A549 (cell line): Measurements from ENCODE around the gene CENPM. TPM values are rescaled to one million over a fixed set of nuclear protein-coding genes. Genes with fewer than 3 reads are reported as not detected.

ENCODE experiments used
- ATAC-seq, 2 experiments: fragments of 200-7000 bp in 1 of 2; fragments of >200 bp in 1 of 2; cut with Nextera tagmentation in 1 of 2; cut with Tn5 transposase in 1 of 2; 3 replicates each; pipeline versions ENCODE4 v1.8.0 to v1.9.1; 2018 to 2020; ENCODE audit warnings: mild to moderate bottlenecking in 1 of 2, moderate library complexity in 1 of 2
- CTCF ChIA-PET: fragments of 300-600 bp; sonication (Branson Sonifier 250); formaldehyde crosslinking; extraction: SDS; loops from one replicate; lab custom pipeline; 2021; ENCODE audit warnings: antibody characterized with exemption, inconsistent platforms; lab: Yijun Ruan, JAX
- POLR2A ChIA-PET: fragments of 350-600 bp; formaldehyde crosslinking; extraction: SDS; loops from one replicate; lab custom pipeline; 2021; ENCODE audit warnings: antibody characterized with exemption, inconsistent platforms; lab: Yijun Ruan, JAX
- DNase-seq, 2 experiments: peaks; one replicate each; pipeline versions ENCODE4 v3.0.0 to v3.0.0-alpha.2; 2011 to 2016; ENCODE audit warnings: low read depth in 1 of 2, low spot score in 1 of 2
- FAIRE-seq: peaks from 2 replicates; lab custom pipeline; 2011; peaks lifted over from hg19 to GRCh38; lab: Jason Lieb, UNC
- H3K27ac ChIP-seq, 2 experiments: fragments of >200 bp; sonication (Bioruptor Twin); formaldehyde crosslinking; 3 replicates each; pipeline ENCODE4 v1.5.1; 2016 to 2017
- H3K4me1 ChIP-seq: fragments of >200 bp; sonication (Bioruptor Twin); formaldehyde crosslinking; 3 replicates; pipeline ENCODE4 v1.6.1; 2016
- H3K4me2 ChIP-seq: fragments of >200 bp; sonication (Bioruptor Twin); formaldehyde crosslinking; 3 replicates; pipeline ENCODE4 v1.6.1; 2016
- H3K4me3 ChIP-seq: fragments of >200 bp; sonication (Bioruptor Twin); formaldehyde crosslinking; 3 replicates; pipeline ENCODE4 v1.5.1; 2016
- H3K9me3 ChIP-seq: fragments of >200 bp; sonication (Bioruptor Twin); formaldehyde crosslinking; 3 replicates; pipeline ENCODE4 v1.6.1; 2016
- CBX8 ChIP-seq: fragments of 200-600 bp; sonication (generic); IDR thresholded peaks from 2 replicates; pipeline ENCODE4 v1.6.1; 2016
- CEBPB ChIP-seq, 2 experiments: fragments of >200 bp in 1 of 2; sonication (Bioruptor Twin) in 1 of 2; formaldehyde crosslinking in 1 of 2; IDR thresholded peaks; 2 replicates each; pipeline ENCODE4 v1.6.1; 2012 to 2016
- EHF ChIP-seq: fragments of 250-450 bp; sonication (Bioruptor Pico); IDR thresholded peaks from 2 replicates; pipeline ENCODE4 v1.5.0; 2020; ENCODE audit warnings: mild to moderate bottlenecking
- EHMT2 ChIP-seq: fragments of 200-600 bp; sonication (generic); IDR thresholded peaks from 2 replicates; pipeline ENCODE4 v1.6.1; 2016; ENCODE audit warnings: antibody characterized with exemption, low read depth, mild to moderate bottlenecking, moderate library complexity
- ESRRA ChIP-seq: fragments of 150-350 bp; IDR thresholded peaks from 2 replicates; pipeline ENCODE4 v1.6.1; 2014; ENCODE audit warnings: mild to moderate bottlenecking, low read length, borderline replicate concordance
- FOSL2 ChIP-seq, 2 experiments: fragments of 450-650 bp in 1 of 2; fragments of >200 bp in 1 of 2; sonication (Bioruptor Twin) in 1 of 2; formaldehyde crosslinking; IDR thresholded peaks; 2 replicates each; pipeline versions ENCODE4 v1.5.0 to v1.6.1; 2016 to 2020; ENCODE audit warnings: mild to moderate bottlenecking in 1 of 2, moderate library complexity in 1 of 2
- FOXS1 ChIP-seq: fragments of 250-450 bp; sonication (Bioruptor Pico); IDR thresholded peaks from 2 replicates; pipeline ENCODE4 v1.5.0; 2020; ENCODE audit warnings: mild to moderate bottlenecking, moderate library complexity
- HDAC2 ChIP-seq: fragments of 200-600 bp; sonication (generic); IDR thresholded peaks from 2 replicates; pipeline ENCODE4 v1.6.1; 2016
- HEYL ChIP-seq: fragments of 250-450 bp; sonication (Bioruptor Pico); IDR thresholded peaks from 2 replicates; pipeline ENCODE4 v1.8.0; 2021; ENCODE audit warnings: mild to moderate bottlenecking, moderate library complexity
- JUN ChIP-seq, 2 experiments: fragments of >200 bp; sonication (Bioruptor Twin); formaldehyde crosslinking; IDR thresholded peaks; 2 replicates in 1 of 2; 3 replicates in 1 of 2; pipeline ENCODE4 v1.6.1; 2016 to 2017
- KDM1A ChIP-seq: fragments of 200-600 bp; sonication (generic); IDR thresholded peaks from 2 replicates; pipeline ENCODE4 v1.6.1; 2016; ENCODE audit warnings: low read depth, mild to moderate bottlenecking
- MAZ ChIP-seq: fragments of 150-350 bp; IDR thresholded peaks from 2 replicates; pipeline ENCODE4 v1.6.1; 2014; ENCODE audit warnings: antibody characterized with exemption, low read depth, low read length, borderline replicate concordance
- NPAS2 ChIP-seq: fragments of 250-450 bp; sonication (Bioruptor Pico); IDR thresholded peaks from 2 replicates; pipeline ENCODE4 v1.8.0; 2022; ENCODE audit warnings: mild to moderate bottlenecking, moderate library complexity, borderline replicate concordance
- NR3C1 ChIP-seq: fragments of >200 bp; sonication (Bioruptor Twin); formaldehyde crosslinking; IDR thresholded peaks from 3 replicates; pipeline ENCODE4 v1.6.1; 2017
- POLR2A ChIP-seq: IDR thresholded peaks from 2 replicates; pipeline ENCODE4 v1.6.1; 2012; ENCODE audit warnings: mild to moderate bottlenecking, low read length
- RAD21 ChIP-seq, 2 experiments: fragments of >200 bp in 1 of 2; sonication (Bioruptor Twin) in 1 of 2; formaldehyde crosslinking in 1 of 2; IDR thresholded peaks in 1 of 2; conservative IDR thresholded peaks in 1 of 2; 2 replicates in 1 of 2; 3 replicates in 1 of 2; pipeline ENCODE4 v1.6.1; 2012 to 2018; ENCODE audit warnings: inconsistent platforms in 1 of 2
- RCOR1 ChIP-seq: fragments of 150-350 bp; IDR thresholded peaks from 2 replicates; pipeline ENCODE4 v1.6.1; 2014; ENCODE audit warnings: antibody characterized with exemption, low read length, low read depth
- RFX5 ChIP-seq: fragments of 450-650 bp; IDR thresholded peaks from 2 replicates; pipeline ENCODE4 v1.7.1; 2014; ENCODE audit warnings: antibody characterized with exemption, mild to moderate bottlenecking, moderate library complexity
- RNF2 ChIP-seq: fragments of 200-600 bp; sonication (generic); IDR thresholded peaks from 2 replicates; pipeline ENCODE4 v1.6.1; 2016; ENCODE audit warnings: low read depth, mild to moderate bottlenecking, antibody characterized with exemption, moderate library complexity, borderline replicate concordance
- SREBF2 ChIP-seq: fragments of 450-650 bp; IDR thresholded peaks from 2 replicates; pipeline ENCODE4 v1.6.1; 2014; ENCODE audit warnings: mild to moderate bottlenecking, moderate library complexity
- ZNF302 ChIP-seq: fragments of 250-450 bp; sonication (Bioruptor Pico); IDR thresholded peaks from 2 replicates; pipeline ENCODE4 v1.9.0; 2021; ENCODE audit warnings: inconsistent platforms, mild to moderate bottlenecking, moderate library complexity
- ZSCAN20 ChIP-seq: fragments of 250-450 bp; sonication (Bioruptor Pico); IDR thresholded peaks from 2 replicates; pipeline ENCODE4 v1.8.0; 2022; ENCODE audit warnings: mild to moderate bottlenecking, moderate library complexity
- WGBS: methylation state at CpG from one replicate; pipeline ENCODE4 v1.1.6; 2017; ENCODE audit errors: missing lambda C conversion rate; 5-methylcytosine and 5-hydroxymethylcytosine counted together
- polyA plus RNA-seq, 4 experiments: library from polyadenylated mRNA; depleted of rRNA in 3 of 4; stranded (reverse); fragments of >200 nt; fragmentation: RNase III in 1 of 4; extraction: RNeasy Plus Mini Kit Qiagen cat#74134 plus additional on column Dnase treatment in 1 of 4; gene quantifications; 2 replicates in 3 of 4; 3 replicates in 1 of 4; pipeline ENCODE4 v1.2.3, GENCODE V29; 2011 to 2017
- TF ChIP-seq, protein P1 (sequence below): fragments of >200 bp; sonication (Bioruptor Twin); formaldehyde crosslinking; IDR thresholded peaks from 3 replicates; pipeline ENCODE4 v1.5.1; 2016
- TF ChIP-seq, protein P2 (sequence below): fragments of >200 bp; sonication (Bioruptor Twin); formaldehyde crosslinking; IDR thresholded peaks from 3 replicates; pipeline ENCODE4 v1.6.1; 2016
- TF ChIP-seq, protein P3 (sequence below): IDR thresholded peaks from 2 replicates; pipeline ENCODE4 v1.6.1; 2012
- TF ChIP-seq, protein P4 (sequence below): fragments of 150-350 bp; IDR thresholded peaks from 2 replicates; pipeline ENCODE4 v1.6.1; 2014; ENCODE audit warnings: low read depth, mild to moderate bottlenecking, low read length

Gene CENPM
- polyA plus RNA-seq, 2 of the 4 experiments (the other 2 are of a cell fraction): 22.3 to 40.1 TPM

DNA sequence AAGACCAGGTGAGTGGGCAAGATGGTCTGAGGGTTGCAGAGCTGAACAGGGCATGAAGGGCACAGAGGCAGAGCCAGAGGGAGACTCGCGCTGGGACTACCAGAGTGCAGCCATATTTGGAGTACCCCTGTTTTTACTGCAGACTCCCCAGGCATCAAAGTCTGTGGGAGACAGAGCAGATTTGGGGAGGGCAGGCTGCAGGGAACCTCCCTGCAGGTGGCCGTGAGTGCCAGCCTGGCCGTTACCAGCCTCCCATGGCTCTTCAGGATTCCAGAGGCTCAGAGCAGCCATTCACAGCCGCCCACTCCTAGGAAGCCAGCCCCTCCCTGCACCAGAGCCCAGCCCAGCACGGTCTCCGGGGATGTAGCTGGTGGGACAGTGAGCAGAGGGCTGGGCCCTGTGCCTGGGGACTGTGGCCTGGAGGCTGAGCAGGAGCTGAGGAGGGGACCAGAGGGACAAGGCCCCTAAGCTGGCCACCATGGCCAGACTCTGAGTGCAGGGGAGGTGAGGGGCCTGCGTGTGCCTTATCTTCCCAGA, 22.2 kb upstream of the CENPM start, which contains the start of gene SEPTIN3:
SEPTIN3 (plus strand) TSS at position 334 of the 537 bp plus-strand sequence. CDS start 2,050 bp downstream, outside the sequence.
- H3K4me2 ChIP-seq: no peak within 1 kb of the TSS
- DNase-seq: no peak
- H3K9me3 ChIP-seq: no peaks in the 10 kb centered on the region
- CTCF ChIA-PET: interaction anchor here (1.0 kb wide), 2 partner anchors 10 to 12 kb away, joined by 3 read pairs; no protein-coding TSS in a partner anchor
- H3K4me3 ChIP-seq: no peak within 1 kb of the TSS
- no peaks in the 10 kb centered on the region for H3K4me1 ChIP-seq
- TF ChIP-seq, protein P1, sequence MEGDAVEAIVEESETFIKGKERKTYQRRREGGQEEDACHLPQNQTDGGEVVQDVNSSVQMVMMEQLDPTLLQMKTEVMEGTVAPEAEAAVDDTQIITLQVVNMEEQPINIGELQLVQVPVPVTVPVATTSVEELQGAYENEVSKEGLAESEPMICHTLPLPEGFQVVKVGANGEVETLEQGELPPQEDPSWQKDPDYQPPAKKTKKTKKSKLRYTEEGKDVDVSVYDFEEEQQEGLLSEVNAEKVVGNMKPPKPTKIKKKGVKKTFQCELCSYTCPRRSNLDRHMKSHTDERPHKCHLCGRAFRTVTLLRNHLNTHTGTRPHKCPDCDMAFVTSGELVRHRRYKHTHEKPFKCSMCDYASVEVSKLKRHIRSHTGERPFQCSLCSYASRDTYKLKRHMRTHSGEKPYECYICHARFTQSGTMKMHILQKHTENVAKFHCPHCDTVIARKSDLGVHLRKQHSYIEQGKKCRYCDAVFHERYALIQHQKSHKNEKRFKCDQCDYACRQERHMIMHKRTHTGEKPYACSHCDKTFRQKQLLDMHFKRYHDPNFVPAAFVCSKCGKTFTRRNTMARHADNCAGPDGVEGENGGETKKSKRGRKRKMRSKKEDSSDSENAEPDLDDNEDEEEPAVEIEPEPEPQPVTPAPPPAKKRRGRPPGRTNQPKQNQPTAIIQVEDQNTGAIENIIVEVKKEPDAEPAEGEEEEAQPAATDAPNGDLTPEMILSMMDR: no peak
- TF ChIP-seq ZNF302 (no peak), SREBF2 (no peak), NPAS2 (CRISPR knock-in tag) (no peak), RFX5 (no peak), RCOR1 (no peak), RNF2 (no peak), RAD21 (conservative IDR thresholded peaks at IDR 0.05 in 1 of 2, IDR thresholded peaks at IDR 0.05 in 1 of 2) (no peak), KDM1A (no peak), JUN (IDR thresholded peaks at IDR 0.05) (no peak), CEBPB (IDR thresholded peaks at IDR 0.05) (no peak), MAZ (no peak), CBX8 (no peak), EHMT2 (no peak), POLR2A (no peak), ZSCAN20 (CRISPR knock-in tag) (no peak)
- TF ChIP-seq, protein P2, sequence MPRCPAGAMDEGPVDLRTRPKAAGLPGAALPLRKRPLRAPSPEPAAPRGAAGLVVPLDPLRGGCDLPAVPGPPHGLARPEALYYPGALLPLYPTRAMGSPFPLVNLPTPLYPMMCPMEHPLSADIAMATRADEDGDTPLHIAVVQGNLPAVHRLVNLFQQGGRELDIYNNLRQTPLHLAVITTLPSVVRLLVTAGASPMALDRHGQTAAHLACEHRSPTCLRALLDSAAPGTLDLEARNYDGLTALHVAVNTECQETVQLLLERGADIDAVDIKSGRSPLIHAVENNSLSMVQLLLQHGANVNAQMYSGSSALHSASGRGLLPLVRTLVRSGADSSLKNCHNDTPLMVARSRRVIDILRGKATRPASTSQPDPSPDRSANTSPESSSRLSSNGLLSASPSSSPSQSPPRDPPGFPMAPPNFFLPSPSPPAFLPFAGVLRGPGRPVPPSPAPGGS: no peak
- TF ChIP-seq, protein P3, sequence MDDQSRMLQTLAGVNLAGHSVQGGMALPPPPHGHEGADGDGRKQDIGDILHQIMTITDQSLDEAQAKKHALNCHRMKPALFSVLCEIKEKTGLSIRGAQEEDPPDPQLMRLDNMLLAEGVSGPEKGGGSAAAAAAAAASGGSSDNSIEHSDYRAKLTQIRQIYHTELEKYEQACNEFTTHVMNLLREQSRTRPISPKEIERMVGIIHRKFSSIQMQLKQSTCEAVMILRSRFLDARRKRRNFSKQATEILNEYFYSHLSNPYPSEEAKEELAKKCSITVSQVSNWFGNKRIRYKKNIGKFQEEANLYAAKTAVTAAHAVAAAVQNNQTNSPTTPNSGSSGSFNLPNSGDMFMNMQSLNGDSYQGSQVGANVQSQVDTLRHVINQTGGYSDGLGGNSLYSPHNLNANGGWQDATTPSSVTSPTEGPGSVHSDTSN: no peak
- TF ChIP-seq, protein P4, sequence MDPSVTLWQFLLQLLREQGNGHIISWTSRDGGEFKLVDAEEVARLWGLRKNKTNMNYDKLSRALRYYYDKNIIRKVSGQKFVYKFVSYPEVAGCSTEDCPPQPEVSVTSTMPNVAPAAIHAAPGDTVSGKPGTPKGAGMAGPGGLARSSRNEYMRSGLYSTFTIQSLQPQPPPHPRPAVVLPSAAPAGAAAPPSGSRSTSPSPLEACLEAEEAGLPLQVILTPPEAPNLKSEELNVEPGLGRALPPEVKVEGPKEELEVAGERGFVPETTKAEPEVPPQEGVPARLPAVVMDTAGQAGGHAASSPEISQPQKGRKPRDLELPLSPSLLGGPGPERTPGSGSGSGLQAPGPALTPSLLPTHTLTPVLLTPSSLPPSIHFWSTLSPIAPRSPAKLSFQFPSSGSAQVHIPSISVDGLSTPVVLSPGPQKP: no peak
- no peak within 1 kb of the TSS for H3K27ac ChIP-seq
- FAIRE-seq: no peak
- POLR2A ChIA-PET: no interaction called here
- ATAC-seq: no peak
- 92% methylated on average over 2 of the region's 8 CpGs for WGBS

DNA sequence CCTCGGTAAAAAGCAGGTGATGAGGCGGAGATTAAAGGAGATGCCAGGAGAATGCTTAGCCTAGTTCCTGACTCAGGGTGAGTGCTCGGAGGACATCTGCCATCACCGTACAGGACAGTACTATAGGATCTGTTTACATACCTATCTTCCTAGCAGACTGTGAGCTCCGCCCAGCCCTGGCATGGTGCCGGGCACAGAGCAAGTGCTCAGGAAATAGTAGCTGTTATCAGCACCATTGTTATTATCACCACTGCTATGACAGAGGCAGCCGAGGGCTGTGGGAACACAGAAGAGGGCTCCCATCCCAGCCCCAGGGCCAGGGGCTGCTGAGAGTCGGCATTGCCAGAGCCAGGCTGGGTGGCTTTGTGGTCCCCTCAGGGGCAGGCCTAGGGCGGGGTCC, 21.6 kb upstream of the CENPM start:
- TF ChIP-seq, protein P3: no peak
- TF ChIP-seq POLR2A (no peak), FOSL2 (IDR thresholded peaks at IDR 0.05) (no peak), FOSL2 (CRISPR knock-in tag; IDR thresholded peaks at IDR 0.05) (no peak), HDAC2 (no peak), NR3C1 (no peak), ESRRA (no peak), FOXS1 (CRISPR knock-in tag) (no peak), HEYL (CRISPR knock-in tag) (no peak), EHF (CRISPR knock-in tag) (no peak), JUN (IDR thresholded peaks at IDR 0.05) (no peak)
- TF ChIP-seq, all 56 proteins: peak for 0
- no peak overlapping the region for H3K4me2 ChIP-seq
- ChIA-PET CTCF (interaction anchor here (1.0 kb wide), 1 partner anchor 12 kb away, joined by 3 read pairs; no protein-coding TSS in a partner anchor), POLR2A (no interaction called here)
- H3K4me1 ChIP-seq: no peaks in the 10 kb centered on the region
- H3K4me3 ChIP-seq: no peak overlapping the region
- FAIRE-seq: no peak
- DNase-seq: no peak
- 38% methylated on average over 6 of the region's 9 CpGs for WGBS
- H3K27ac ChIP-seq: no peak overlapping the region
- H3K9me3 ChIP-seq: no peaks in the 10 kb centered on the region
- ATAC-seq: no peak; a peak in 1 of 6 replicates
